ENCODE results near the gene ACSM6. TPM values are rescaled to one million over a fixed set of nuclear protein-coding genes. Genes with fewer than 3 reads are reported as not detected.

The ACSM6 gene
- total and polyA plus RNA-seq, 2 of the 8 experiments (the other 6 are each of a cell fraction or from before 2014, with no cell fraction given) = 0.33 TPM; not detected in 1

DNA sequence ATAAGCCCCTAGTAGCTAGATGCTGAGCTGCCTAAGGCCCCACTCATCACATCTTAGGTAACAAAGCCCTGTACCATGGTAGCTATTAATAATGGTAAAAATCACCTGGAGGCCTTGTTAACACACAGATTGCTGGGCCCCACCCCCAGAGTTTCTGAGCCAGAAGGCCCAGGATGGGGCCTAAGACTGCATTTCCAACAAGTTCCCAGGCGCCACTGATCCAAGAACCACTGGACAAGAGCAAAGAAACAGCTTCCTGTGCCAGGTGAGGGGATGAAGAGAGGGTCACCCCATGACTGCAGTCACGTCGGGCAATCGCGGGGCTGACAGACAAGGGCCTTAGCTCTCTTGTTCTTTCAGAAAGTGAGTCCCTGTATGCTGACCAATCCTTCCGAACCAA, 46.8 kb downstream of the ACSM6 start:
- POLR2A ChIA-PET (ENCODE audit: partially characterized antibody) = interaction anchor here (0.8 to 0.9 kb wide), 3 partner anchors 9 to 12 kb away, joined by 3 to 4 read pairs (median 3); no protein-coding TSS in a partner anchor
- Histone ChIP-seq H4K8ac (ENCODE audit: extremely low read depth, insufficient read depth, low read length) (no peak overlapping the region; the same call in 1 of the 2 replicates), H3K4me1 (replicated peaks in 1 of 4; ENCODE audit: control insufficient read depth in 3 of 4, insufficient read depth in 4 of 4, low read length in 3 of 4) (0 out of 7 replicates have a peak, but pooled peaks cover 0 to 2% (median 0%) of the 10 kb centered on the region in 4 experiments), H3K4ac (replicated peaks; ENCODE audit: insufficient read length, low read depth, low read length) (no peak overlapping the region), H3K4me2 (ENCODE audit: insufficient read depth in 1 of 2, low read depth in 2 of 2, low read length in 2 of 2) (no peak overlapping the region), H3K9ac (replicated peaks in 1 of 4; ENCODE audit: extremely low read depth in 1 of 4, low read depth in 3 of 4, low read length in 3 of 4) (no peak overlapping the region), H2BK12ac (ENCODE audit: low read depth, low read length) (no peak overlapping the region), H3K14ac (ENCODE audit: insufficient read length) (no peak overlapping the region), H3K18ac (ENCODE audit: extremely low read depth, low read length) (no peak overlapping the region), H3K79me2 (ENCODE audit: control insufficient read depth in 1 of 2, insufficient read depth in 2 of 2, low read length in 2 of 2) (peaks cover 0 to 15% of the 10 kb centered on the region in 2 experiments; a peak in 1 of 4 replicates), H2BK15ac (ENCODE audit: low read length) (no peak overlapping the region), H3K4me3 (ENCODE audit: extremely low read depth in 1 of 4, insufficient read depth in 2 of 4, low read depth in 3 of 4, low read length in 4 of 4) (no peak overlapping the region), H4K91ac (replicated peaks; ENCODE audit: insufficient read length, low read length) (peak overlapping the region; percentile 67), H2BK120ac (replicated peaks; ENCODE audit: low read depth, low read length) (no peak overlapping the region), H3K27ac (ENCODE audit: low read depth, low read length) (no peak overlapping the region), H2AFZ (ENCODE audit: low read length) (no peak overlapping the region), H3K56ac (replicated peaks; ENCODE audit: insufficient read length, low read depth, low read length) (no peak overlapping the region), H3K79me1 (ENCODE audit: low read depth, low read length) (no peaks in the 10 kb centered on the region; the same call in 1 of the 2 replicates), H3K9me3 (ENCODE audit: insufficient read depth in 2 of 2, low read depth in 1 of 2, low read length in 1 of 2) (peaks cover 0 to 3% of the 10 kb centered on the region in 2 experiments; a peak in 1 of 4 replicates), H4K20me1 (replicated peaks in 1 of 2; ENCODE audit: control insufficient read depth in 1 of 2, insufficient read depth in 2 of 2, low read length in 2 of 2) (no peaks in the 10 kb centered on the region), H3K36me3 (ENCODE audit: control insufficient read depth in 2 of 4, insufficient read depth in 4 of 4, low read length in 3 of 4) (peaks cover 12 to 68% (median 35%) of the 10 kb centered on the region in 4 experiments), H4K5ac (ENCODE audit: insufficient read length, low read depth, low read length) (no peak overlapping the region), H3K23me2 (ENCODE audit: low read depth, low read length) (no peaks in the 10 kb centered on the region), H2AK5ac (ENCODE audit: low read depth, low read length) (no peak overlapping the region; the same call in 1 of the 2 replicates), H3K27me3 (replicated peaks in 1 of 4; ENCODE audit: control insufficient read depth in 3 of 4, extremely low read depth in 1 of 4, insufficient read depth in 3 of 4, low read length in 3 of 4) (no peaks in the 10 kb centered on the region), H2BK20ac (ENCODE audit: low read length) (0 out of 2 replicates have a peak overlapping the region, but pooled peaks have one; percentile 34), H2BK5ac (ENCODE audit: low read depth, low read length) (peak overlapping the region; percentile 83; the same call in 1 of the 2 replicates), H3K23ac (ENCODE audit: insufficient read length) (no peak overlapping the region)
- CTCF ChIA-PET (ENCODE audit: partially characterized antibody) = interaction anchor here (1.0 to 16.4 kb wide), 11 partner anchors 9 to 277 kb away, joined by 3 to 363 read pairs (median 4); no protein-coding TSS in a partner anchor
- 96% methylated on average over 6 of the region's 6 CpGs; no CpG with 5 or more reads in 1 of the 2 experiments for WGBS, 2 experiments (ENCODE audit: extremely low coverage in 1 of 2, insufficient coverage in 1 of 2, insufficient read length in 1 of 2, insufficient replicate concordance in 2 of 2, low coverage in 1 of 2, low lambda C conversion rate in 2 of 2, missing lambda C conversion rate in 1 of 2)
- TF ChIP-seq CHD1 (IDR thresholded peaks at IDR 0.05; ENCODE audit: low read depth, low read length) (no peak), SIN3A (conservative IDR thresholded peaks at IDR 0.05 in 1 of 2, IDR thresholded peaks at IDR 0.05 in 1 of 2; ENCODE audit: low read depth in 1 of 2, low read length in 2 of 2) (no peak)
- FAIRE-seq (no peak), DNase-seq (ENCODE audit: low read depth in 1 of 2, low spot score in 2 of 2) (no peak)

Data from H1 (cell line).